Measurements from ENCODE around the gene PEPD.

Gene PEPD

DNA sequence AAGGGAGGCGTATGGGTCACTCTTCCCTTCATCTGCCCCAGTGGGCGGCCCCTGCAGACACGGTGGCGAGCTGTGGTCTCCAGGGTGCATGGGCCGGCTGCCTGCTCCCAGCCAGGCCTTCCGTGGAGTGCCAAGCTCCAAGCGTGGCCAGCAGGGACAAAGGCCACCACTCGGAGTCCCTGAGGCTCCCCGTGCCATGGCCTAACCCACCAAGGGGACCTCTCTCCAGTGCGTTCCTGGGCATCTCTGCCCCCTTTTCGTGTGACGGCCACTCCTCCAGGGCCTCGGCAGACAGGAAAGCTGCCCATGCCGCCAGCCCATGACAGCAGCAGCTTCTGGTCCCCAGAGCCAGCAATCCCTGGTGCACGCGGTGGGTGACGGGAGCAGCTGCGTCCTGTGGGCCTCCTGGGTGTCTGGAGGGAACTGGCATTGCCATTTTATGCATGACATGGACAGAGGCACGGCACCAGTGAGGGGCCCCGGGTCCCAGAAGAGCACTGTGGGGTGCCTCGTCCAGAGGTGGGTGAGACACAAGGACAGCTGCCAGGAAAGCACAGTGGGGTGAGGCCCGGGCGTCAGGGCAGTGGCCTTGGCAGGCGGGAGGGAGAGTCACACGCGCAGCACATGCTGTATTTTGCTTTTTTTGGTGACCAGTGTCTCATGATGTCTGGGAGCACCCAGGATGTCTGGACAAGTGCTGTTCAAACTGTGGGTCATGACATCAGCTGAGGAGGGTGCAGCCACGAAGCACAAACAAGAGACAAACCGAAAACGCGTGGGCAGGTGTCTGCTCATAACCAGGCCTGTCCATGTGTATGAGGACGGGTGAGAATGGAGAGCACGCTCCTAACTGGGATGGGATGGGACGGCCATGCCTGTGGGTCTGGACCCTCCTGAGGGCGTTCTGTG is 115.8 kb downstream of the PEPD start:
- TF ChIP-seq ZNF274 (IDR thresholded peaks at IDR 0.05; ENCODE audit: low read depth, low read length): no peak
- H3K4me3 ChIP-seq (ENCODE audit: low read length): no peak overlapping the region

DNA sequence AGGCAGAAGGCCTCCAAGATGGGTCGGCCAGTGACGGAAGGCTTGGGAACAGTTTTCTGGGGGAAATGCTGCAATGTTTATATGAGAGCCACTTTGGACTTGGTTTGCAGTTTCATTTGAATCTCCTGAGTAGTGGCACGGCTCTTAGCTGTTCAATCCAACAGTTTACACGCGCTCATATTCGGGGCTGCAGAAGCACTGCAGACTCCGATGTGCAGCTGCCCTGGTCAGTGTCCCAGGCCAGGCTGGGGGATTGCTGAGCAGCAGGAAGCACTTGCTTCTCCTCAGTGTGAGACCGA is 116.4 kb downstream of the PEPD start:
- no peak overlapping the region for H3K4me3 ChIP-seq (ENCODE audit: low read length)
- no peak for TF ChIP-seq ZNF274 (IDR thresholded peaks at IDR 0.05; ENCODE audit: low read depth, low read length)

DNA sequence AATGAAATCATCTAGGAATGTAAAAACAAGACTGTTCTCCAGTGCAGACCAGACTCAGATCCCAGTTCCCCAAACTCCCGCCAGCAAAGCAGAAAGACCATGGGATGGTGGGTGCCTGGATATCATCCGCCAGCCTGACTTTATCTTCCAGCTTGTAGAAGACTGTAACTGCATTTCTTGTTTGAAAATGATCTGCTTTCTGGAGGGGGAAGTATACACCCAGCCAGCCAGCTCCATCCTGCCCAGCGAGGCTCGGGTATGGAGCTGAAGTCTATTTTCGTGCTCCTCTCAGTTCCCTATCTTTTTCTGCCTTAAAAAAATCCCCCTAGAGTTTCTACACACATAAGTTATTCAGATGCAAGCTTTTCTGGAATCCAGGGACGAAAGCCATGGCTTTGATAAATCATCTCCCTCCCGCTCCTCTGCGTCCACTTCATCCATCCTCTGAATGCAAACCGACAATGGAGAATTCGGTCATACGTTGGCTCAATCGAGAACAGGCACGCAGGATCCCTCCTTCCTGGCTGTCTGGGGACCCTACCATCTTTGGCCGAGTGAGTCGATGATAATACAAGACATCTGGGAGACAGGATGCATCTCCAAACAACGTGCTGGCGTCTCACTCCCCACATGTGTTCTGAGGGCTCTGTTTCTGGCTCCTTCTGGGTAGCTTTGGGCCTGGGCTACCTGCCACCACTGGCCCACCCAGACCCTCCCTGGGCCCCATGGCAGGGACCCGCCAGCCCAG is 116.9 kb downstream of the PEPD start:
- H3K4me3 ChIP-seq (ENCODE audit: low read length): no peak overlapping the region
- no peak for TF ChIP-seq ZNF274 (IDR thresholded peaks at IDR 0.05; ENCODE audit: low read depth, low read length)

DNA sequence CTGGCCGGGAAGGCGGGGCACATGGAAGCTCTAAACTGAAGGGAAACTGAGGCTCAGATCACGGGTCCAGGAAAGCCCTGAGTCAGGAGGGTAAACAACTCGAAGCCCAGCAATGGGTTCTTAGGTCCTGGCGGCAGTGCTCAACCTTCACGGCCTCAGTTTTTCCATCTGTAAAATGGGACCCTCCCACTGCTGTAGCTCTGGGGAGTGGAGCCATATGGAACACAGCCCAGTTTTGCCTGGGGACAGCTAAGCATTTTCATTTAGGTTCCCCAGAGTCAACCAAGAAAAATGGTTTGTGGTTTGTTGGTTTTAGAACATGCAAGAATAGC is 117.7 kb downstream of the PEPD start:
- TF ChIP-seq ZNF274 (IDR thresholded peaks at IDR 0.05; ENCODE audit: low read depth, low read length): no peak
- H3K4me3 ChIP-seq (ENCODE audit: low read length): no peak overlapping the region

DNA sequence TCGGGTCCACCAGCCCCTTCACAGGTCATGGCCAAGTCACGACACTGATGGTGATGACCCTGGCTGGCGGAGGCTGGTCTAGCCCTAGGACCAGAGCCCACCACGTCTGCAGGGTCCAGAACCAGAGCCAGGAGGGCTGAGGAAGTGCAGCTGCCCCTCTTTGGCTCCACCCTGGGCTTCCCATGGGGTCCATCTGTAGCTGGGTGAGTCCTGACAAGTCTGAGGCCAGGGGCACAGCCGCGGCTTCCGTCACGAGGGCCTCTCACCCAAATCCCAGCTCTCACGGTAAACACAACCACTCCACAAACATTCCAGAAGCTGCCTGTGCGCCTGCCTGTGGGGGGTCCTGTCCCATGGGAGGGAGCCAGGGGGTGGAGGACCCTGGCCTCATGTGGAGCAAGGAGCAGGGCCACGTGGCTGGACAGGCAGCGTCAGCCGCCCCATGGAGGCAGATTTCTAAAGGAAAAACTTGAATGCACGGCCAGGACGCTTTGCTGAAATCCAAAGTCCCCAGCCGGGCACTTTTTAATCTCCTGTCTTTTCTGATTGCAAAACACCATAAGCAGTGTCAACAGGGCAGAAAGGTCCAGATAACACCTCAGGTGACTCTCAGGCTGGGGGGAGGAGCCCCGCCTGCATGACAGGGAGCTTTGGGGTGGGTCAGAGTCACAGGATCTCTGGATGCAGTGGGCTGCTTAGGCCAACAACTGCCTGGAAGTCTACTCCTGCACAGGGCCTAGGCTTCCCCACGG is 118.2 kb downstream of the PEPD start:
- H3K4me3 ChIP-seq (ENCODE audit: low read length): no peak overlapping the region
- TF ChIP-seq ZNF274 (IDR thresholded peaks at IDR 0.05; ENCODE audit: low read depth, low read length): no peak

DNA sequence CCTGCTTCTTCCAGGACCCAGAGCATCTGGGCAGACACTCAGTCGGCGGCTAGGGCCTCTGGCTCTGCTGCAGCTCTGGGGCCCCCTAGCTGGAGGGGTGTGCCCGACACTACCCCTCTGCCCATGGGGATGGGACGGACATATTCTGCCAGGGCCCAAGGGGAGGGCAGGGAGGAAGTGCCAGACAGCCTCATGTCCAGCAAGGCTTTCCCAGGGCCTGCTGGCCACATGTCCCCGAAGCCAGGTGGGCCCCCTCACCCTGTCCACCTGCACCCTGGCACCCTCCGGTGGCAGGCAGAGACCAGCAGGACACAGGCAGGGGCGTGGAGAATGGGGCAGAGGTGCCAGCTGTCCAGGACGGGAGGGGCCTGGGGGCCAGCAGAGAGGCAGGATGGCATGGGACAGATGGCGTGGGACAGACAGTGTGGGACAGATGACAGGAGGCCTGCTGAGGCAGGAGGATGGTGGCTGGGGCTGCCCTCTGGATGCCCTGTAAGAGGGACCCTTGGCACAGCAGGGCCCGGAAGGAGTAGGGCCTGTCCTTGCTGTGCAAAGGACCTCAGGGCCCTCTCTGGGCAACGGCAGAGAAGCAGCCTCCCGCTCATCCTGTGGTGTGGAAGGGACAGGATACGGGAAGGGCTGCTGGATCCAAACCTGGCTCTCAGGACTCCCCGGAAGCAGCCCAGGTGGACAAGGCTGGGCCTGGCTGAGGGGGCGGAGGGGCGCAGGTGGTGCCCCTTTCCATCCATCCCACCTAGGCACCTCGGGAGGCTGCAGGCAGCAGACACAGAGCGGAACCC is 119.0 kb downstream of the PEPD start:
- no peak overlapping the region for H3K4me3 ChIP-seq (ENCODE audit: low read length)
- no peak for TF ChIP-seq ZNF274 (IDR thresholded peaks at IDR 0.05; ENCODE audit: low read depth, low read length)

DNA sequence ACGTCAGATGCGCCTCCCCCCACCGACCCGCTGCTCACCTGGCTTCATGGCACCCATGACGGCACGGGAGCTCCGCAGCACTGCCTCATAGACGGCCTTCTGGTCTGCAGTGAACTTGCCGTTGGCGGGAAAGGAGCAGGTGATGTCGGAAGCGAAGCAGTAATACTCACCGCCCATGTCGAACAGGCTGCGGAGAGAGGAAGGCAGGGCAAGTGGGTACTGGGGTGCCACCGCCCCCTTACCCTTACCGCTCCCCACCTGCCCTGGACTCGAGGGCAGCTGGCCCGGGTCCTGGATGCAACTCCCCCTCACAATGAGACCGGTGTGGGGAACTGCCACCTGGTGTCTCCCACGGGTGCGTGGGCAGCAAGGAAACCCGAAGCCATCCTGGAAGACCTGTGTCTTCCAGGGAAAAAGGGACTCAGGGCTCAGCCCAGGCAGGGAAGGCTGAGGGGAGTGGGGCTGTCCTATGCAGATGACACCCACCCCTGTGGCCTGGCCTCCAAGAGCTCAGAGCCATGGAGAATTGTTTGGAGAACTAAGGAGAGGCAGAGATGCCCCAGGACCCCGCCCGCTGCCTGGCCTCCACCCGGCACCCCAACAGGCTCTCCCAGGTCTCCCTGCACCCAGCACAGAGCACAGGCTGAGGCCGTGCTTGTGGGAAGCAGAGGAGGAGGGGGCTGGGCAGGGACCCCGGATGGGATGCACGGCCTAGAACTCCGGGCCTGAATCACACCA is 119.7 kb downstream of the PEPD start:
- no peak for TF ChIP-seq ZNF274 (IDR thresholded peaks at IDR 0.05; ENCODE audit: low read depth, low read length)
- no peak overlapping the region for H3K4me3 ChIP-seq (ENCODE audit: low read length)

DNA sequence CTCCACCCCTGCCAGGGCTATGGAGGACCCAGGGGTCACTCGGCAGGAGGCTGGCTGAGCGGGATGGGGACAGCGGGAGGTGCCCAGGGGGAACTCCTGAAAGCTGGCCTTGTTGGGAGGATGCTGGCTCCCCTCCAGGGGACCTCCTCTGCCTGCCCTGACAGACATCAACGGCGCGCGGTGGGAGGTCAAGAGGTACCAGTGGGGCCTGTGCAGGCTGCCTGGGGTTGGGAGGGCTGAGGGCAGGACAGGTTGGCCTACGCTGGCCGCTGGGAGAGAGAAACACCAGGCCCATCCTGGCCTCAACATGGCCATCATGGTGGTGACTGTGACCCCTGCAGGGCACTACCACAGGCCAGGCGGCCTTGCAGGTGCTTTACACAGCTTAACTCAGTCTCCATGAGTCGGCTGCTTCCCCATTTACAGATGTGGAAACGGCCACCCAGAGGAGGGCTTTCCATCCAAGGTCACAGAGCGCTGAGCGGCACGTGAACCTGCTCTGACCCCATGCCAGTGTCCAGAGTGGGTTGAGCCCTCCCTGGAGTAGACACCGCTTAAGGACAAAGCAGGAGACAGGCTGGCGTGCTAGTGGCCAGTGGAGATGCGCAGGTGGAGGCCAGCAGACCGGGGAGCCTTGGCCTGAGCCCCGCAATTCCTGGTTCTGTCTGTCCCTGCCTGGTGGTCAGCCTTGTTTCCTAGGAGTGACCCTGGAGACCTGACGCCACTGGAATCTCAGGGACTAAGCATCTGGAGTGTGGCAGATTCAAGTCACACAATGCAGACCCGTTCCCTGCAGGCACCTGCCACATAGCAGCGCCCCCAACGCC is 120.5 kb downstream of the PEPD start:
- TF ChIP-seq ZNF274 (IDR thresholded peaks at IDR 0.05; ENCODE audit: low read depth, low read length): no peak
- H3K4me3 ChIP-seq (ENCODE audit: low read length): no peak overlapping the region

DNA sequence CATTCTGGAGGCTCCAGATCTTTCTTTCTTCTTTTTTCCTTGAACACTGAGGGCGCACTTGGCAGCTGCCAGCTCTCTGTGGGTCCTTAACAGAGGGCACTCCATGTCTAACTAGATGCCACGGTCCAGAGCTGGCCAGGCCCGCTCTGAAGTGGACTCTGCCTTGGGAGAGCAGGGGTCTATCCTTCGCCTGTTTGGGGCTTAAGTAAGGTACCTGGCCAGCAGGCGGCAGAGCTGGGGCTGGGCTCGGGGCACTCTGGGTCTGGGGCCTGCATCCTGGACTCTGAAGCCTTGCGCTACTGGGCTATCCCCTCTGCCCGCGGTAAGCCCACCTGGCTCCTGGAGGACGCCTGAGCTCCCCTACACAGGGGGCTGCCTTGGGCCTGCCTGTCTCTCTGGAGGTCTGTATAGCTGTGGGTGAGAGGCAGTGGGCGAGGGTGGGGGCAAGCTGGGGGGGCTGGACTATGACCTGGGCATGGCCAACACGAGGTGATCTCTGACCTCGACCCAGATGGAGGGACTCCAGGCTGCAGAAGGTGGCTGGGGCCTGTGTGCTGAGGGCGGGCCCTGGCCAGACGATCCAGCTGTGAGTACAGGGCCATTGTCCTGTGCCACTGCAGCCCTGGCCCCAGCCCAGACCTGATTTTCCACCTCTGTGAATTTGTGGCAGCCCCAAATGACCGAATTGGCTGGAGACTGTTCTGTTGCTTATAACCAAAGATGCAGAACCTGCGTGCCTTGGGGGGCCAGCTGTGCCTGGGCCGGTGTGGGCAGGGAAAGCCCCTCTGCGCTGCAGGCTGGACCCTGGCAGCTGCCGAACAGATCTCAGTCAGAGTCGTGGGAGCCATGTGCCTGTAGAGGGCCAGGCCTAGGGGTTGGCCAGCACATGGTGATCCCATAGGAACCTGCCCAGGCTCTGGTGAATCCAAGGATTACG is 121.6 kb downstream of the PEPD start:
- no peak overlapping the region for H3K4me3 ChIP-seq (ENCODE audit: low read length)
- TF ChIP-seq ZNF274 (IDR thresholded peaks at IDR 0.05; ENCODE audit: low read depth, low read length): no peak

DNA sequence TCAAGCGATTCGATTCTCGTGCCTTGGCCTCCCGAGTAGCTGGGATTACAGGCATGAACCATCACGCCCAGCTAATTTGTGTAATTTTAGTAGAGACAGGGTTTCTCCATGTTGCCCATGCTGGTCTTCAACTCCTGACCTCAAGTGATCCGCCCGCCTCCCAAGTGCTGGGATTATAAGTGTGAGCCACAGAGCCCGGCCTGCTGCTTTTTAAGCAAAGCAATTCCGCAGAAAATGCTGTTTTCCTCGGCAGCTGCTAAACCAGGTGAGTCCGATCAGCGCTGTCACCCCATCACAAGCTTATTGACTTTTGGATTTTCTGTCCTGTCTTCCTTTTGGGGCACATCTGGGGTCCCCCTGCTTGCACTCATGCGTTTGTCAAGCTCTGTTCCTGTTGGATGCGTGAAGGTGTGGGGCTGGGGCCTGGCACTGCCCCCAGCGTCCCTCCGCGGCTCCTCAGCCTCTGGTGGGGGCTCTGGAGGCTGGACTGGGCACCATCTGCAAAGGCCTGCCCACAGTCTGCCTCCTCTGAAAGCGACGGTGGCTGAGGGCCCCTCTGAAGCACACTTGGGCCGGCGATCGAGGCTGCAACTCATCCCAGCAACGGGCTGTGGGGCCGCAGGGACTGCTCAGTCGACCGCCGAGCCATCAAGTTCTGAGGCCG is 122.4 kb downstream of the PEPD start:
- TF ChIP-seq ZNF274 (IDR thresholded peaks at IDR 0.05; ENCODE audit: low read depth, low read length): no peak
- no peak overlapping the region for H3K4me3 ChIP-seq (ENCODE audit: low read length)
